HG03565 (cell line): ENCODE measurements around the gene CPA1.

Source experiments
- ATAC-seq: cut with Tn5 transposase; IDR thresholded peaks from one replicate; pipeline ENCODE4 v1.9.1; 2021; ENCODE audit warnings: mild to moderate bottlenecking, moderate library complexity; ENCODE audit not compliant: unreplicated experiment

Gene CPA1

DNA sequence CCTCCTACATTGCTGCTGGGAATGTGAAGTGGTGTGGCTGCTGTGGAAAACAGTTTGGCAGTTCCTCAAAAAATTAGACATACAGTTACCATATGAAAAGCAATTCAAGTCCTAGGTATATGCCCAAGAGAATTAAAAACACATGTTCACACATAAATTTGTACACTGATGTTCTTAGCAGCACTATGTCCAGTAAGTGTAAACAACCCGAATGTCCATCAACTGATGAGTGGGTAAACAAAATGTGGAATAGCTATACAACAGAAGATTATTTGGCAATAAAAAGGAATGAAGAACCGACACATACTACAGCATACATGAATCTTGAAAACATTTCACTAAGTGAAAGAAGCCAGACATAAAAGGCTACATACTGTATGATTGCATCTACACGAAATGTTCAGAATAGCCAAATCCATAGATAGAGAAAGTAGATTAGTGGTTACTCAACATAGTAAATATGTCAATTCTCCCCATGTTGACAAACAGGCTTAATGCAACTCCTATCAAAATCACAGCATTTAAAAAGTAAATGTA is 43.3 kb downstream of the CPA1 start:
- no peak for ATAC-seq

DNA sequence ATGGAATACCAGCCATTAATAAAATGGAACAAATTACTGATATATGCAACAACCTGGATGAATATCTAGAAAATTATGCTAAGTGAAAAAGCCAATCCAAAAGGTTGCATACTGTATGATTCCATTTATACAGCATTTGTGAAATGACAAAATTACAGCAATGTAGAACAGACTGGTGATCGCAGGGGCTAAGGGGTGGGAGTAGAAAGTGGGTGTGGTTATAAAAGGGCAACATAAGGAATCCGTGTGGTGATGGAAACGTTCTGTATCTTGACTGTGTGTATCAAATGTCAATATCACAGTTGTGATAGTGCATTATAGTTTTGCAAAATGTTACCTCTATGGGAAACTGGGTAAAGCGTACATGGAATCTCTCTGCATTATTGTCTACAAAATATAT is 45.5 kb downstream of the CPA1 start:
- no peak for ATAC-seq

DNA sequence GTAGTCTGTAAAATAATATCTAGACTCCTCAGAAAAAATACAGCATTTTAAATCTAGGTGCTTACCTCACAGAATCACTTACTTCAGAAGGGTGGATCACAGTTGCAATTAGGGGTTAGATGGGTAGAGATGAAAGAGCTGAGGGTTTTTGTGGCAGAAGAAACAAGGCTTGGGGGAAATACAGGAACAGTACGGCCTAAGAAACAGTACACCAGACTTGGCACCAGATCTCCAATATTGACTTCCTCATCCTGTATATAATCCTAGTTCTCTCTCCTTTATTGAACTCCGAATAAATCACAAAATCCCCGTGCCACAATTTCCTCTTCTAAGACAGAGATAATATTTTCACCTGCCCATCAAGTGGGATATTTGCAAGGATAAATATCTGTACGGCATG is 46.3 kb downstream of the CPA1 start:
- no peak for ATAC-seq

DNA sequence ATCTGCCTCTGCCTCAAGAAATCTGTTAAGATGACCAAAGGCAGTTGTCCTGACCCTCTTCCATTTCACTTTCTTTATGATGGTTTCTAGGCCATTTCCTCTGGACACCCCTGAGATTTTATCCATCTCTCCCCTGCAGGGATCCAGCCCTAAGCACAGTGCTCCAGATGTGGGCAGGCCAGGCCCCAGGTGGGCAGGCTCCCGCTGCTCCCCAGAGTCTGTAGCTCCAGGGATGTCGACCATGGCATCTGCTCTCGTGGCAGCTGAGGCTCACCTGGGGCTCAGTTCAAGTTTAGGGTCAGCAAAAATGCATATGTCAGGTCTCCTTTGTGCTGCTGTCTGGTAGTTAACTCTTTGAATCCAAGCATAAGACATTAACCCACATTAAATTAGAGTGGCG is 48.7 kb downstream of the CPA1 start:
- ATAC-seq = no peak

DNA sequence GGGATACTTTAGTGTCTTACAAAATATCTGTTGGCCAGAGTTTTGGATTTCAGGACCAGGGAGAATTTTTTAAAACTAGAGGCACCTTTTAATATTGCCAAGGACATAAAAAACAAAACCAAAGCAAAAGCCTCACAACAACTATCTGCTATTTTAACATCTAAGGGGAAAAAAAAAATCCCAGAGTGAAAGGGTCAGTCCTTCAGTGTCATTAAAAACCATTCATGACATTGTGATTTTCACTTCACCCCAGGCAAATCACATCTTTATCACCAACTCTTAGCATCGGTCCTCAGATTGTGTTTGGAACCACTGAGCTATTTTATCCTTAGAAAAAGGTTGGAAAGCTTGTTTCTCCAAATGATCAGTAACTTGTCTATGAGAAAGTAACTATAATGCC is 49.8 kb downstream of the CPA1 start:
- no peak for ATAC-seq

DNA sequence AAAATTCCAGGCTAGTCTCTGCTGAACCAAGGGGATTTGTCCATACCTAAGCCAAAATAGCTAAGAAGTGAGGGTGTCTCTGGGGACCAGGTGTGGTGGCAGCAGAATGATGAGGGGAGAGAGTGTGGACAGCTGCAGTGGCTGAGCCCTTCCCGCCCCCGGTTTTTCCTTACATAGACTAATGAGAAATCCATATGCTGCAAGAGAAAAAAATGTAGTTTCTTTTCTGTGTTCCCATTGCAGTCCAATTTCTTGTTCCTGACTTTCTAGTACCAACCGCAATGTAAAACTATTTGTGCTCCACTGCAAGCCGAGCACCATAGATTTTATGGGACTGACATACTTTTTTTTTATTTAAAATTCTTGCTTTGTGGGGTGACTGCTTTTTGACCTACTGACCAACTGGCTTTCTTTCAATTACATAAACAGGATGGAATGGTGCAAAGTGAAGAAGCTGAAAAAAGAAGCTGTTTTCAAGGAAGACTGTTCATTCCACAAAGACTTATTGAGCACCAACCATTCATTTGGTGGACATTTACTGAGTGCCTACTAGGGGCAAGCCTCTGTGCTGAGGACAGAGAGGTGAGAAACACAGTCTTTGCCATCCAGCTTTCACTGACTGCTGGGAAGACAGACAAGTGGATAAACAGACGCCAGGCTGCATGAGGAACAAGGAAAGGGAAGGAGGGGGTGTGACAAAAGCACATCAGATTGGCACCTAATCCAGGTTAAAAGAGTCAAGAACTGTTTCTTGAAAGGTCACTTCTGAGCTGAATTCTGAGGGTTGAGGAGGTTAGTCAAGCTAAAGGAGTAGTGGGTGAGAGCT is 50.8 kb downstream of the CPA1 start:
- no peak for ATAC-seq

DNA sequence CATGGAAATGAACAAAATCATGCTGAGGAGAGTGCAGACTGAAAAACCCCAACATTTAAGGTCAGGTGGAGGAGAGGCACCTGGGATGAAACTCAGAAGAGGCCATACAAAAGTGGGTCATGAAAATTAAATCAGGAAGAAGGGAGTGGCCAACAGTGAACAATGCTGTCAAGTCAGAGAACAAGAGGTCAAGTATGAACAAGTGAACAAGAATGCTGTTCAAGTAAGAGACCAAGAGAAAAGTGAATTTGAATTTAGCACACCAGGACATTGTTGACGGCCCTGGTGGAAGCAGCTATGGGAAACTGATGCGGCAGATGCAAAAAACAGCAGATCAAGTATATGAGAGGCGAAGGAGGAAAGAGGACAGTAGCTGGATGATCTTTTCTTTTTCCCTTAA is 52.6 kb downstream of the CPA1 start:
- ATAC-seq = no peak

DNA sequence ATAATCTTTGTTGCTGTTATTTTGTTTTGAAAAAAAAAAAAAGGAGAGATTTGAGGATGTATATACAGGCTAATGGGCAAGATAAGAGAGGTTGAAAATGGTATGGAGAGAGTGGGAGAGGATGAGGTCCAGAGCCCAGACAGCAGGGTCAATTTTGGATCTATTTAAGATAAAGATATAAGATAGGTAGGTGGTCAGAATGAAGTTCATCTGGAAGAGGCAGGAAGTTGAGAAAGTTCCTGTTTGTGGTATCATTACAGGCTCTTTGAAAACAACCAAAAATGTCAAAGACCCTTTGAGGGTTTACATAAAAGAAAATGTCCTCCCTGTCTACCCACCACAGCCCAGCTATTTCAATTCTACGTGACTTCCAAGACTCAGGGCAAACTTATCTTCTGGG is 53.0 kb downstream of the CPA1 start:
- ATAC-seq = no peak

DNA sequence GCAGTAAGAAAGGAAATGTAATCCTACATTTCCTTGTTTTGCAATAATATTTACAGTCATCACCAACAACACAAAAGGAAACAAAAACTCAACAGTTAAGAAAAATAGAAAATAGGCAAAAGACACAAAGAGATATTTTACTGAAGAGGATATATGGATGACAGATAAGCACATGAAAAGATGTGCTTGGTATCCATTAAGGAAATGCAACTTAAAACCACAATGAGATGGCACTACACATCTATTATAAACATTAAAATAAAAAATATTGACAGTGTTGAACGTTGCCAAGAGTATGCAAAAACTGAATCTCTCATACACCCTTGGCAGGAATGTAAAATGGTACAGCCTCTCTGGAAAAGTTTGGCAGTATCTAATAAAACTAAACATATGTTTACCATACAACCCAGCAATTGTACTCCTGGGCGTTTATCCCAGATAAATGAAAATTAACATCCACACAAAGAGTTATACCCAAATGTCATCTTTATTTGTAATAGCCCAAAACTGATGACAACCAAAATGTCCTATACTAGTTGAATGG is 55.1 kb downstream of the CPA1 start:
- no peak for ATAC-seq

DNA sequence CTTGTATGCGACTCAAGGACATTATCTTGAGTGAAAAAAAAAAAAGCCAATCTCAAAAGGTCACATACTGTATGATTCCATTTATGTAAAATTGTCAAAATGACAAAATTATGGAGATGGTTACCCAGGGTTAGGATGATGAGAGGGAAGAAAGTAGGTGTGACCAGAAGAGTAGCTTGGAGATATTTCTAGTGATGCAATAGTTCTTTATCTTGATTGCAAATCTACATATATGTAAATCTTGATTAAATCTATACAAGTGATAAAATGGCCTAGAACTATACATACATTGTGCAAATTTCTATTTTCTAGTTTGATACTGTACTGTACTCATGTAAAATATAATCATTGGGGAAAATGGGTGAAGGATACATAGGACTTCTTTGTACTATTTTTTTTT is 56.0 kb downstream of the CPA1 start:
- no peak for ATAC-seq
